C4-2B (cell line): ENCODE data around the gene ROR1.

Source experiments
- CTCF ChIP-seq: fragments of 450-650 bp; conservative IDR thresholded peaks from 2 replicates; pipeline ENCODE4 v1.5.1; 2017; ENCODE audit warnings: mild to moderate bottlenecking
- ZFX ChIP-seq: fragments of 450-650 bp; IDR thresholded peaks from 2 replicates; pipeline ENCODE4 v1.6.1; 2017

- TF ChIP-seq CTCF (no peak), ZFX (no peak)
Observed at GRCh38 chr1:63836374-63836773, 62.6 kb downstream of the ROR1 start.
